Ovary (tissue), 3 donors: ENCODE measurements around the gene CENPU.

Experiments used
- CTCF ChIP-seq, 3 donors: fragments of 450-650 bp in 2 of 3; fragments of 200-600 bp in 1 of 3; IDR thresholded peaks; one replicate each; pipeline versions ENCODE4 v1.5.1 to v1.8.0; 2016 to 2022; ENCODE audit warnings: antibody characterized with exemption in 3 of 3, mild to moderate bottlenecking in 1 of 3
- EP300 ChIP-seq: sonication (generic); formaldehyde crosslinking; IDR thresholded peaks from one replicate; pipeline ENCODE4 v1.6.1; 2017; ENCODE audit warnings: antibody characterized with exemption
- POLR2A ChIP-seq: fragments of 450-650 bp; IDR thresholded peaks from one replicate; pipeline ENCODE4 v1.6.1; 2017; ENCODE audit warnings: antibody characterized with exemption, mild to moderate bottlenecking, moderate library complexity
- donor health status: DM: no; HTN: no; CAD: no.

GRCh38 chr4:184782731-184783373 lies 49.0 kb upstream of the CENPU start:
- TF ChIP-seq POLR2A (no peak), CTCF (IDR thresholded peaks at IDR 0.05) (no peak), EP300 (no peak)
